Activated CD8-positive, alpha-beta memory T cell treated with anti-CD3 and anti-CD28 coated beads for 48 hours (primary cell): ENCODE results near the gene TRNP1.

ENCODE experiments used
- DNase-seq, 3 experiments: peaks; one replicate each; pipeline ENCODE4 v3.0.0-alpha.2; 2020; ENCODE audit warnings: low read depth in 2 of 3, low spot score in 2 of 3

TRNP1 gene

GRCh38 chr1:27026621-27027574, 33.4 kb downstream of the TRNP1 start:
- DNase-seq: no peak

GRCh38 chr1:27027575-27028250, 34.2 kb downstream of the TRNP1 start:
- no peak for DNase-seq

- no peak for DNase-seq
These were observed 36.0 kb downstream of the TRNP1 start for GRCh38 chr1:27029517-27029916.

- DNase-seq: no peak
These were observed 38.0 kb downstream of the TRNP1 start for GRCh38 chr1:27031235-27032118.

GRCh38 chr1:27032119-27032461, 38.6 kb downstream of the TRNP1 start:
- no peak for DNase-seq

- no peak for DNase-seq
These were observed 39.7 kb downstream of the TRNP1 start for GRCh38 chr1:27033043-27033746.

- DNase-seq: no peak
These were observed 41.9 kb downstream of the TRNP1 start for GRCh38 chr1:27035344-27035743.

GRCh38 chr1:27036718-27037117, 43.2 kb downstream of the TRNP1 start:
- DNase-seq: no peak

GRCh38 chr1:27037518-27037917, 44.0 kb downstream of the TRNP1 start:
- no peak for DNase-seq

- no peak for DNase-seq
These were observed 44.5 kb downstream of the TRNP1 start for GRCh38 chr1:27038020-27038419.

GRCh38 chr1:27042670-27043069, 49.2 kb downstream of the TRNP1 start:
- DNase-seq: no peak

GRCh38 chr1:27044613-27045151, 51.2 kb downstream of the TRNP1 start:
- DNase-seq: peak; percentile 62 to 97 (median 97)

GRCh38 chr1:27045973-27046558, 52.6 kb downstream of the TRNP1 start:
- DNase-seq: peak; percentile 25 to 60 (median 52)

- DNase-seq: no peak
These were observed 54.4 kb downstream of the TRNP1 start for GRCh38 chr1:27047914-27048313.

GRCh38 chr1:27049100-27049499, 55.6 kb downstream of the TRNP1 start:
- no peak for DNase-seq

GRCh38 chr1:27049607-27050006, 56.1 kb downstream of the TRNP1 start:
- no peak for DNase-seq
